HepG2 (cell line): ENCODE results near the gene PCARE. TPM values are rescaled to one million over a fixed set of nuclear protein-coding genes. Genes with fewer than 3 reads are reported as not detected.
A peak's percentile ranks its signal among the peaks of the same experiment; 100 is the strongest.

Experiments used
- ATF1 ChIP-seq: IDR thresholded peaks from 2 replicates; pipeline ENCODE4 v1.6.1; 2016; ENCODE audit warnings: mild to moderate bottlenecking, control low read depth
- CBX5 ChIP-seq: sonication (generic); formaldehyde crosslinking; IDR thresholded peaks from 2 replicates; pipeline ENCODE4 v1.4.0; 2020; ENCODE audit warnings: missing genetic modification reagents, borderline replicate concordance
- ESRRA ChIP-seq: sonication (generic); formaldehyde crosslinking; IDR thresholded peaks from 2 replicates; pipeline ENCODE4 v1.5.1; 2020; ENCODE audit warnings: mild to moderate bottlenecking, low read depth, missing genetic modification reagents
- EZH2 ChIP-seq: conservative IDR thresholded peaks from 2 replicates; pipeline ENCODE4 v1.6.1; 2012; ENCODE audit warnings: mild to moderate bottlenecking, low read depth, low read length, moderate library complexity
- FOXC1 ChIP-seq: sonication (generic); formaldehyde crosslinking; IDR thresholded peaks from 2 replicates; pipeline ENCODE4 v1.8.0; 2022; ENCODE audit warnings: mild to moderate bottlenecking, missing genetic modification reagents, borderline replicate concordance
- NFIB ChIP-seq: sonication (generic); formaldehyde crosslinking; IDR thresholded peaks from 2 replicates; pipeline ENCODE4 v1.9.0; 2021; ENCODE audit warnings: missing genetic modification reagents, mild to moderate bottlenecking, borderline replicate concordance
- NFIC ChIP-seq: IDR thresholded peaks from 2 replicates; pipeline ENCODE4 v1.6.1; 2012; ENCODE audit warnings: mild to moderate bottlenecking, low read length, inconsistent platforms
- RBFOX2 ChIP-seq: fragments of 200-400 bp; formaldehyde crosslinking; IDR thresholded peaks from 2 replicates; pipeline ENCODE4 v1.6.1; 2017; ENCODE audit warnings: low read depth, mild to moderate bottlenecking, low read length
- SMARCE1 ChIP-seq: fragments of 450-650 bp; IDR thresholded peaks from 2 replicates; pipeline ENCODE4 v1.6.1; 2017; ENCODE audit warnings: borderline replicate concordance
- SOX5 ChIP-seq: IDR thresholded peaks from 2 replicates; pipeline ENCODE4 v1.6.1; 2016; ENCODE audit warnings: borderline replicate concordance
- TMF1 ChIP-seq: sonication (generic); formaldehyde crosslinking; IDR thresholded peaks from 2 replicates; pipeline ENCODE4 v1.8.1; 2022; ENCODE audit warnings: low read depth, missing genetic modification reagents
- YY1 ChIP-seq: IDR thresholded peaks from 2 replicates; pipeline ENCODE4 v1.6.1; 2011; ENCODE audit warnings: low read length, low read depth, moderate library complexity, mild to moderate bottlenecking; ENCODE audit not compliant: insufficient read depth, insufficient replicate concordance
- ZBTB8A ChIP-seq: sonication (generic); formaldehyde crosslinking; IDR thresholded peaks from 2 replicates; pipeline ENCODE4 v1.4.0; 2020; ENCODE audit warnings: mild to moderate bottlenecking, low read depth, missing genetic modification reagents, borderline replicate concordance
- ZNF431 ChIP-seq: sonication (generic); formaldehyde crosslinking; IDR thresholded peaks from 2 replicates; pipeline ENCODE4 v1.9.0; 2022; ENCODE audit warnings: missing genetic modification reagents, low read depth, mild to moderate bottlenecking, borderline replicate concordance
- ZNF546 ChIP-seq: sonication (generic); formaldehyde crosslinking; conservative IDR thresholded peaks from 2 replicates; pipeline ENCODE4 v1.8.1; 2023; ENCODE audit warnings: mild to moderate bottlenecking, missing genetic modification reagents
- ZSCAN29 ChIP-seq: sonication (generic); formaldehyde crosslinking; conservative IDR thresholded peaks from 2 replicates; pipeline ENCODE4 v1.4.0; 2020; ENCODE audit warnings: mild to moderate bottlenecking, missing genetic modification reagents
- polyA plus RNA-seq, 8 experiments: library from polyadenylated mRNA; depleted of rRNA in 3 of 8; stranded (reverse) in 7 of 8; unstranded in 1 of 8; fragments of >200 nt; fragmentation: Illumina TruSeq in 4 of 8; extraction: Trizol in 4 of 8; gene quantifications; 2 replicates each; pipeline versions ENCODE4 v1.2.1 to v1.2.3, GENCODE V29; 2011 to 2016; ENCODE audit warnings: low read depth in 4 of 8, missing spikeins in 1 of 8, mixed read lengths in 1 of 8; ENCODE audit not compliant: insufficient read depth in 1 of 8
- total RNA-seq, 5 experiments: library from RNA; depleted of rRNA; stranded (reverse); fragments of >200 nt; fragmentation: Illumina TruSeq; extraction: Trizol; gene quantifications; 2 replicates each; pipeline ENCODE4 v1.2.3, GENCODE V29; 2016; ENCODE audit warnings: low read depth in 1 of 5
- TF ChIP-seq, protein P1 (sequence below): IDR thresholded peaks from 2 replicates; pipeline ENCODE4 v1.6.1; 2012; ENCODE audit warnings: low read length, improper control_type of control experiment
- TF ChIP-seq, protein P2 (sequence below): sonication (generic); formaldehyde crosslinking; conservative IDR thresholded peaks from 2 replicates; pipeline ENCODE4 v1.5.0; 2020; ENCODE audit warnings: missing genetic modification reagents
- TF ChIP-seq, protein P3 (sequence below): sonication (generic); formaldehyde crosslinking; IDR thresholded peaks from 2 replicates; pipeline ENCODE4 v1.8.0; 2022; ENCODE audit warnings: mild to moderate bottlenecking, missing genetic modification reagents, moderate library complexity
- TF ChIP-seq, protein P4 (sequence below), 2 experiments: fragments of 450-650 bp in 1 of 2; sonication (generic) in 1 of 2; formaldehyde crosslinking; IDR thresholded peaks; 2 replicates each; pipeline versions ENCODE4 v1.5.0 to v1.8.0; 2020 to 2022; ENCODE audit warnings: mild to moderate bottlenecking in 1 of 2, missing genetic modification reagents in 1 of 2
- TF ChIP-seq, protein P5 (sequence below): sonication (generic); formaldehyde crosslinking; IDR thresholded peaks from 2 replicates; pipeline ENCODE4 v1.5.0; 2020; ENCODE audit warnings: mild to moderate bottlenecking, missing genetic modification reagents

The PCARE gene
- total and polyA plus RNA-seq, 2 of the 13 experiments (the other 11 are each of a cell fraction or from before 2014, with no cell fraction given) = not detected

DNA sequence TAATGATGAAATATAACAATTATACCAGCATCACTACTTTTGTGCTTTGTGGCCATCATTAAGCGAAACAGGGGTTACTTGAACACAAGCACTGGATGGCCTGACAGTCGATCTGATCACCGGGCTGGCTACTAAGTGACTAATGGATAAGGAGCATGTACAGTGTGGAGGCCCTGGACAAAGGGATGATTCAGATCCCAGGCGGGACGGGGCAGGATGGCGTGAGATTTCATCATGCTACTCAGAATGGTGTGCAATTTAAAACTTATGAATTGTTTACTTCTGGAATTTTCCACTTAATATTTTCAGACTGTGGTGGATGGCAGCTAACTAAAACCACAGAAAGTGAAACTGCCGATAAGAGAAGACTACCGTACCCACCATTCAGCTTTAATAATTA, 33.9 kb upstream of the PCARE start (continued):
- TF ChIP-seq ZNF546 = no peak
- no peak for TF ChIP-seq ZNF431 (CRISPR knock-in tag)
- TF ChIP-seq, protein P1, sequence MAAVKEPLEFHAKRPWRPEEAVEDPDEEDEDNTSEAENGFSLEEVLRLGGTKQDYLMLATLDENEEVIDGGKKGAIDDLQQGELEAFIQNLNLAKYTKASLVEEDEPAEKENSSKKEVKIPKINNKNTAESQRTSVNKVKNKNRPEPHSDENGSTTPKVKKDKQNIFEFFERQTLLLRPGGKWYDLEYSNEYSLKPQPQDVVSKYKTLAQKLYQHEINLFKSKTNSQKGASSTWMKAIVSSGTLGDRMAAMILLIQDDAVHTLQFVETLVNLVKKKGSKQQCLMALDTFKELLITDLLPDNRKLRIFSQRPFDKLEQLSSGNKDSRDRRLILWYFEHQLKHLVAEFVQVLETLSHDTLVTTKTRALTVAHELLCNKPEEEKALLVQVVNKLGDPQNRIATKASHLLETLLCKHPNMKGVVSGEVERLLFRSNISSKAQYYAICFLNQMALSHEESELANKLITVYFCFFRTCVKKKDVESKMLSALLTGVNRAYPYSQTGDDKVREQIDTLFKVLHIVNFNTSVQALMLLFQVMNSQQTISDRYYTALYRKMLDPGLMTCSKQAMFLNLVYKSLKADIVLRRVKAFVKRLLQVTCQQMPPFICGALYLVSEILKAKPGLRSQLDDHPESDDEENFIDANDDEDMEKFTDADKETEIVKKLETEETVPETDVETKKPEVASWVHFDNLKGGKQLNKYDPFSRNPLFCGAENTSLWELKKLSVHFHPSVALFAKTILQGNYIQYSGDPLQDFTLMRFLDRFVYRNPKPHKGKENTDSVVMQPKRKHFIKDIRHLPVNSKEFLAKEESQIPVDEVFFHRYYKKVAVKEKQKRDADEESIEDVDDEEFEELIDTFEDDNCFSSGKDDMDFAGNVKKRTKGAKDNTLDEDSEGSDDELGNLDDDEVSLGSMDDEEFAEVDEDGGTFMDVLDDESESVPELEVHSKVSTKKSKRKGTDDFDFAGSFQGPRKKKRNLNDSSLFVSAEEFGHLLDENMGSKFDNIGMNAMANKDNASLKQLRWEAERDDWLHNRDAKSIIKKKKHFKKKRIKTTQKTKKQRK = no peak
- TF ChIP-seq, protein P2, sequence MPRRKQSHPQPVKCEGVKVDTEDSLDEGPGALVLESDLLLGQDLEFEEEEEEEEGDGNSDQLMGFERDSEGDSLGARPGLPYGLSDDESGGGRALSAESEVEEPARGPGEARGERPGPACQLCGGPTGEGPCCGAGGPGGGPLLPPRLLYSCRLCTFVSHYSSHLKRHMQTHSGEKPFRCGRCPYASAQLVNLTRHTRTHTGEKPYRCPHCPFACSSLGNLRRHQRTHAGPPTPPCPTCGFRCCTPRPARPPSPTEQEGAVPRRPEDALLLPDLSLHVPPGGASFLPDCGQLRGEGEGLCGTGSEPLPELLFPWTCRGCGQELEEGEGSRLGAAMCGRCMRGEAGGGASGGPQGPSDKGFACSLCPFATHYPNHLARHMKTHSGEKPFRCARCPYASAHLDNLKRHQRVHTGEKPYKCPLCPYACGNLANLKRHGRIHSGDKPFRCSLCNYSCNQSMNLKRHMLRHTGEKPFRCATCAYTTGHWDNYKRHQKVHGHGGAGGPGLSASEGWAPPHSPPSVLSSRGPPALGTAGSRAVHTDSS (CRISPR knock-in tag) = no peak
- TF ChIP-seq ZBTB8A (CRISPR knock-in tag) = no peak
- TF ChIP-seq NFIB (CRISPR knock-in tag) = no peak
- TF ChIP-seq YY1 = no peak
- TF ChIP-seq SMARCE1 = no peak
- no peak for TF ChIP-seq ESRRA (CRISPR knock-in tag)
- TF ChIP-seq NFIC = no peak
- no peak for TF ChIP-seq FOXC1 (CRISPR knock-in tag)
- TF ChIP-seq, protein P3, sequence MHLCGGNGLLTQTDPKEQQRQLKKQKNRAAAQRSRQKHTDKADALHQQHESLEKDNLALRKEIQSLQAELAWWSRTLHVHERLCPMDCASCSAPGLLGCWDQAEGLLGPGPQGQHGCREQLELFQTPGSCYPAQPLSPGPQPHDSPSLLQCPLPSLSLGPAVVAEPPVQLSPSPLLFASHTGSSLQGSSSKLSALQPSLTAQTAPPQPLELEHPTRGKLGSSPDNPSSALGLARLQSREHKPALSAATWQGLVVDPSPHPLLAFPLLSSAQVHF (CRISPR knock-in tag) = no peak
- no peak for TF ChIP-seq TMF1 (CRISPR knock-in tag)
- TF ChIP-seq, protein P4, sequence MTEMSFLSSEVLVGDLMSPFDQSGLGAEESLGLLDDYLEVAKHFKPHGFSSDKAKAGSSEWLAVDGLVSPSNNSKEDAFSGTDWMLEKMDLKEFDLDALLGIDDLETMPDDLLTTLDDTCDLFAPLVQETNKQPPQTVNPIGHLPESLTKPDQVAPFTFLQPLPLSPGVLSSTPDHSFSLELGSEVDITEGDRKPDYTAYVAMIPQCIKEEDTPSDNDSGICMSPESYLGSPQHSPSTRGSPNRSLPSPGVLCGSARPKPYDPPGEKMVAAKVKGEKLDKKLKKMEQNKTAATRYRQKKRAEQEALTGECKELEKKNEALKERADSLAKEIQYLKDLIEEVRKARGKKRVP (CRISPR knock-in tag; IDR thresholded peaks at IDR 0.05) = peak in 1 of 2 experiments; percentile 99; a peak in 2 of 4 replicates
- no peak for TF ChIP-seq RBFOX2
- no peak for TF ChIP-seq EZH2
- no peak; the same call in 1 of the 2 replicates for TF ChIP-seq ATF1 (CRISPR knock-in tag)
- peak; percentile 73; the same call in 1 of the 2 replicates for TF ChIP-seq SOX5
- peak; percentile 93 for TF ChIP-seq CBX5 (CRISPR knock-in tag)
- TF ChIP-seq, protein P5, sequence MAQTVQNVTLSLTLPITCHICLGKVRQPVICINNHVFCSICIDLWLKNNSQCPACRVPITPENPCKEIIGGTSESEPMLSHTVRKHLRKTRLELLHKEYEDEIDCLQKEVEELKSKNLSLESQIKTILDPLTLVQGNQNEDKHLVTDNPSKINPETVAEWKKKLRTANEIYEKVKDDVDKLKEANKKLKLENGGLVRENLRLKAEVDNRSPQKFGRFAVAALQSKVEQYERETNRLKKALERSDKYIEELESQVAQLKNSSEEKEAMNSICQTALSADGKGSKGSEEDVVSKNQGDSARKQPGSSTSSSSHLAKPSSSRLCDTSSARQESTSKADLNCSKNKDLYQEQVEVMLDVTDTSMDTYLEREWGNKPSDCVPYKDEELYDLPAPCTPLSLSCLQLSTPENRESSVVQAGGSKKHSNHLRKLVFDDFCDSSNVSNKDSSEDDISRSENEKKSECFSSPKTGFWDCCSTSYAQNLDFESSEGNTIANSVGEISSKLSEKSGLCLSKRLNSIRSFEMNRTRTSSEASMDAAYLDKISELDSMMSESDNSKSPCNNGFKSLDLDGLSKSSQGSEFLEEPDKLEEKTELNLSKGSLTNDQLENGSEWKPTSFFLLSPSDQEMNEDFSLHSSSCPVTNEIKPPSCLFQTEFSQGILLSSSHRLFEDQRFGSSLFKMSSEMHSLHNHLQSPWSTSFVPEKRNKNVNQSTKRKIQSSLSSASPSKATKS (CRISPR knock-in tag) = no peak
- no peak for TF ChIP-seq ZSCAN29 (CRISPR knock-in tag)
